Kasumi-1 (cell line): ENCODE results near the gene CTSL.

ENCODE experiments used
- DNase-seq, 2 experiments: peaks; one replicate each; lab custom pipeline; 2025; lab: John Stamatoyannopoulos, UW

CTSL gene

DNA sequence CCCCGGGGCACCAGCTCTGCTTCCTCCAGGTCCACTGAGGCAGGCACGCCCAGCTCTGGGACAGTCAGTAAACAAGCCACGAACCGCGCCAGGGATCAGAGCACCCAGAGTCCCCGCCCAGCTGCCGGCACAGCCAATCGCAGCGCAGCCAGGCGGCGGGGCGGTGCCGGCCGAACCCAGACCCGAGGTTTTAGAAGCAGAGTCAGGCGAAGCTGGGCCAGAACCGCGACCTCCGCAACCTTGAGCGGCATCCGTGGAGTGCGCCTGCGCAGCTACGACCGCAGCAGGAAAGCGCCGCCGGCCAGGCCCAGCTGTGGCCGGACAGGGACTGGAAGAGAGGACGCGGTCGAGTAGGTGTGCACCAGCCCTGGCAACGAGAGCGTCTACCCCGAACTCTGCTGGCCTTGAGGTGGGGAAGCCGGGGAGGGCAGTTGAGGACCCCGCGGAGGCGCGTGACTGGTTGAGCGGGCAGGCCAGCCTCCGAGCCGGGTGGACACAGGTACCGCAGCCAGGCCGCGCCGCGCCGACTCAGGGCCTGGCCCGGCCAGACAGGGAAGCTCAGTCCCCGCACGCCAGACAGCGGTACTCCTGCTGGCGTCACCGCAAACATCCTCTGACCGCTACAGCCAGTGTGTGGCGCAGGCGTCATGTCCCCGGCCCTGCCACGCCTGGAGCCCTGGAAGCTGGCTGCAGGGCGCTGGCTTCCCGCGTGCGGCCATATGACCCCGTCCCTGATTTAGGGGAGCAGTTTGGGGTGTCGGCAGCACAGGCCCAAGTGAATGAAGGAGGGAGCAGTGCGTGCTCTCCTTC lies at the start of gene CTSL:
Gene CTSL (plus strand): TSS at position 220 of the 810 bp plus-strand sequence. CDS start 1,485 bp downstream, outside the sequence.
- DNase-seq: peak; percentile 7 to 19

GRCh38 chr9:87676976-87677775 lies 48.7 kb upstream of the CTSL start:
- DNase-seq: peak; percentile 90 to 95

- DNase-seq: no peak
Measured at GRCh38 chr9:87677776-87678587, 47.9 kb upstream of the CTSL start.

DNA sequence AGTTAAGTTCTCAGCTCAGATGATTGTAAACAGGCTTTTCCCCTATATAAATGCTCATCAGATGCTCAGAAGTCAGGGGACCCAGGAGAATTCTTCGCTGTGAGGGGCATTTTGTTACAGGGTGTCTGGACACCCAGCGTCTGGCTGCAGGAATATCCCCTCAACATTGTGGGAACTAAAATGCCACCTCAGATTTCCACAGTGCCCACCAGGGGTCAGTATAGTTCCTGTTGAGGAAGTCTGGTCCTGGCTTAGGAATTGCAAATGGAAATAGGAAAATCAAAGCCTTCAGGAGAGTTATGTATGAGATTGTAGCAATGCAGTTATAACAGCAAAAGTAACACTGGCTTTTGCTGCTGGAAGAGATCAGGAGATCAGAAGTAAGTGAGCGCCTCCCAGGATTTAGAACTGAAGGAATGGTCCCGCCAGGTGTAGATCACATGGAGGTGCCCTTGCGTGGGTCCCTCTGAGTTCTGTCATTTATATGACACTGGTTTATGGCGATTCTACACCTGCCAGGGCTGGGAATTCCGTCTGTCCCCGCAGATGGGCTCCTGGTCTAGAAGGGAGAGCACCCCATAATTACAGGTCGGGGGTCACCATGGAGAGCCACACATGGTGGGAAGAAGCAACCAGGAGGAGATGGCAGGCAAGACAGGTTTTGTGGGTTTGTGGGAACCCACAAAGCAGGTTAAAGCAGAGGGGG lies 47.1 kb upstream of the CTSL start:
- peak; percentile 45 to 49 for DNase-seq

GRCh38 chr9:87681271-87682061 lies 44.5 kb upstream of the CTSL start:
- DNase-seq: no peak

DNA sequence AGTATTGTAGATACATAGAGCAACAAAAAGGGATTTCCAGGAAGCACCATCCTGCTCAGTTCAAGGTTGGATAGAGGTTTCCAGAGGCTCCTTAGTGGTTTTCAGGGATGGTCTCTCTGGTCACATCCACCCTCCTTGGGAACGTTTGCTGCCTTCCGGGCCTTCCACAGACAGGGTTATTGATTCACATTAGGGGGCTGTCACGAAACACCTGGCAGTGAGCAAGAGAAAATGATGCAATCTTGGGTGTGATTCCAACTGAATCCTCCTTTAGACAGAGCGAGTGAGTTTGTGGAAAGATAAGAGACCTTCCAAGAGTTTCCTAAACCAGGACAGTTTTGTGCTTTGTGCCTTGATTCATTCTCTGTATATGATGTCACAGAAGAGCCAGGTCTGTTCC lies 43.8 kb upstream of the CTSL start:
- DNase-seq: no peak

DNA sequence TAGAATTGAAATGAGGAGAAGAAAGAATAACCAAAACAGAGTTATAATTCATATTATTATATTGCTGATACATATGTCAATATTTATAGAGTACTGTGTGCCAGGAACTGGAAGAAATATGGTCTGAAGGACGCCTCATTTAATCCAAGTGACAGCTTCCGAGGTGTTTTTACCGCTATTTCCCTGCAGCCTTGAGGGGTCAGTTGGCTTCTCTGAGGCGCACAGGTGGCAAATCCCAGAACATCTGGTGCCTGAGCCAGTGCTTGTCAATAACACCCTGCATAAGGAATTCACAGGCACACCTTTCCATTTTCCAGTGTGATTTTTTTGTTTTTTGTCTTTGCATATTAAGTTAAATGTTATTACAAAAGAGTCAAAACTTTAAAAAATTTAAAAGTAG lies 43.3 kb upstream of the CTSL start:
- no peak for DNase-seq

- no peak for DNase-seq
Measured at GRCh38 chr9:87683751-87684626, 41.9 kb upstream of the CTSL start.

DNA sequence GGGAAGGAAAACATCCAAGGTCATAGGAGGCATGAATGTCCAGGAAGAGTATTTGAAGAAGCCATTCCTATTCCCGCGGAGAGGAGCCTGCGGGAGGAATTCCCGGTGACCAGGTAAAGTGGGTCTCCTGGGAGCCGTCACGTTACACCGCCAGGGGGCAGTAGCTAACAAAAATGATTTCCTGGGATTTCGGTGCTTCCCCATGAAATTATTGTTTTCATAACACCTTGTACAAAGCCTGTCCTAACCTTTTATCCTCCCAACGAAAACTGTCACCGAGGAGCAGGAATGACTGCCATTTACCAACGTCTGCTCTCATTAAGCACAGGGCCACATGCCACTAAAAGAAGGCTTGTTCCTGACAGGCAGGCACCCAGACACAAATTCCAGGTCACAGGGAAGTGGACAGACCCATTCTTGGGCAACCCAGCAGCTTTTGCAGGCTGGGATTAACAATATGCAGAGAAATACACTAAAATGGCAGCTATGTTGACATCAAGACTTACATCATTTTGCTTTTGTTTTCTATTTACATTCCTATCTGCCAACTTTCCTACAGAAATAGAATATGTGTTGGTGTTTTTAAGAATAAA lies 41.2 kb upstream of the CTSL start:
- DNase-seq: peak in 1 of 2 experiments; percentile 16

DNA sequence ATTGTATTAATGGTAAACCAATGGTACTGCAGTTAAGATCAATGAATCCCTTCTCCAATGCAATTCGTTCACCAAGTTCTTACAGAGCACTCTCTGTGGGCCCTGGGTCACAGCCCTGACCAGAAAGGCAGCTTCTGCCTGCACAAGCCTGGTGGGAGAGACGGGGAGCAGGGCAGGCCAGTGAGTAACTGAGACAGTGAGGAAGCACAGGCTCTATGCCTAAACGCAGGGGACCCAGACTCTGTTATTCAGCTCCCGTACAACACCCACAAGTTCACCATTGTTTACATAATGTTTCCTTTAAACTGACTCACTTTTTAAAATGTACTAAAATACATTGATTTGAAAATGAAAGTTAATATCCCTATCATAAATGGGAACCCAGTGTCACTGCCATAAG lies 40.5 kb upstream of the CTSL start:
- DNase-seq: peak in 1 of 2 experiments; percentile 10

DNA sequence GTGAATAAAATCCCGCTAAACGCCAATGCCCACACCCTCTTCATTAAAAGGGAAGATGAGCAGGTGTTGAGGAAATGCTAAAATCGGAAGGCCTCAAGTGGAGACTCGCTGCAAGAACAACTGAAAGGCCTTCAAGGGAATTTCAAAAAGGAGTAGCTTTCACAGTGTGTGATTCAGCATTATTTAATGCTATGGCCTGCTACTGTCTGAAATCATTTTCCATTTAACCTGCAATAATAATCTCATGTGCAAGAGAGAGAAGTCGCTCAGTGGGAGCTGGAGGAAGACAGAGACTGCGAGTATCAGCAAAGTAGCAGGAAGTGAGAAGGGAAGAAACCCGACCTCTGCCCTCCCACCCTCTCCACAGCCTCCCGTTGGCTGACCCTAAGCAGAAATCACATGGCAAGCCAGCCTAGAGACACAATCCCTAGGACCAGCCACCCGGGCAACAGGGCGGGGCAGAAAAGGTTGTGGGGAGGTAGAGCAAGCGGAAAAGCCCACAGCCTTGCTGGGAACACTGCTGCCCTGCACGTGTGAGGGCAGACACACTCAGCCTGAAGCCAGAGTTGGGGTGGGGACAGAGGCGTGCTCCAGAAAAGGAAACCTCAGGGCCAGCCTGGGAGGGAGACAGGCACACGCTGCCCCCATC lies 39.9 kb upstream of the CTSL start:
- DNase-seq: peak; percentile 39 to 72

- DNase-seq: no peak
Measured at GRCh38 chr9:87686520-87687090, 39.3 kb upstream of the CTSL start.

DNA sequence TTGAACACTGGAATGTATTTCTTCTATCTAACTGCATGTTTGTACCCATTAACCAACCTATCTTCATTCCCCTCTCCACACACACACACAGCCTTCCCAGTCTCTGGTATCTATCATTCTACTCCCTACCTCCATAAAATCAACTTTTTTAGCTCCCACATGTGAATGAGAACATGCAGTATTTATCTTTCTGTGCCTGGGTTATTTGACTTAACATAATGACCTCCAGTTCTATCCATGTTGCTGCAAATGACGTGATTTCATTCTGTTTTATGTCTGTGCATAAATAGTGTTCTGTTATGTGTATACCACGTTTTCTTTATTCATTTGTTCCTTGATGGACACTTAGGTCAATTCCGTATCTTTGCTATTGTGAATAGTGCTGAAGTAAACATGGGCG lies 38.7 kb upstream of the CTSL start:
- DNase-seq: no peak

- no peak for DNase-seq
Measured at GRCh38 chr9:87694236-87694755, 31.6 kb upstream of the CTSL start.

GRCh38 chr9:87695523-87695922 lies 30.4 kb upstream of the CTSL start:
- DNase-seq: no peak

DNA sequence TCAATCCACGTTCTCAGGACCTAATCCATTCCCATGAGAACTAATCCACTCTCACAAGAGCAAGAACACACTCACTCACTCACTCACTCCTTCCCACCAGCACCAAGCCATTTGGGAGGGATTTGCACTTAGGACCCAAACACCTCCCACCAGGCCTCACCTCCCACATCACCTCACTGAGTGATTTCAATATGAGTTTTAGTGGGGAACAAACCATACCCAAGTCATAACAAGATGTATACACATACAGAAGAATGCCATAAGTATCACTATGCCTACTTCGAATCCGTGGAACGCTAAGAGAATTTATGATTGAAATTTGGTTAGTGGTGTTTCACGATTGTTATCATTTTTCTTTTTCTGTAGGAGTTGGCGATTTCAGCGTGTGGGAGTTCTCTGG lies 29.3 kb upstream of the CTSL start:
- no peak for DNase-seq

DNA sequence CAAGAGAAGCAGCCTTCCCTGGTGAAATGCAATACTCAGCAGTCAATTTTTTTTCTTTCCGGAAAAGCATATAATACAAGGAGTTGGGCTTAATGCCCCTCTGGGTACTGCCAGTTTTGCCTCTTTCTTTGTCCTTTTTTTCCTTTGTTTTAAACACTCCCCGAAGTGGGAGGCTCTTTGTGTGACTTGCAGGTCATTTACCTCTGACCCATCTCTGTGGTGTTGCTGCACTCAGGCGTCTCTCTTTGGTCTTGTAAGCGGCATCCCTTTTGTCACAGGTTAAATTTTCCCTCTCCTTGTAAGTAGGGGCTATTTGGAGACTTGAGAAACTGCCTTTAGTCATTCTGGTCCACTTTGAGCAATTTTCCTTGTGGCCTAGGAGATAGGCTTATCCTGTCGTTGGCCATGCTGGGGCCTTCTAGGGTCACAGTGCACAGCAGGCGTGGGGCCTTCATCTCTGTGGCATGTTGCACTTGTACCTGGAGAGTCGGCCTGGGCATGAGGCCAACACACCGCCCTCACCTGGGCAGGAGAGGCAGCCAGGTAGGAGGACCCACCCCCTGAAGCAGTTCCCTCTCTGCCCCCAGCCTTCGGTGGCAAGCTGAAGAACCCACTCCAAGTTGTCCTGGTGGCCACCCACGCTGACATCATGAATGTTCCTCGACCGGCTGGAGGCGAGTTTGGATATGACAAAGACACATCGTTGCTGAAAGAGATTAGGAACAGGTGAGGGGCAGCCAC lies 27.7 kb upstream of the CTSL start:
- DNase-seq: no peak

DNA sequence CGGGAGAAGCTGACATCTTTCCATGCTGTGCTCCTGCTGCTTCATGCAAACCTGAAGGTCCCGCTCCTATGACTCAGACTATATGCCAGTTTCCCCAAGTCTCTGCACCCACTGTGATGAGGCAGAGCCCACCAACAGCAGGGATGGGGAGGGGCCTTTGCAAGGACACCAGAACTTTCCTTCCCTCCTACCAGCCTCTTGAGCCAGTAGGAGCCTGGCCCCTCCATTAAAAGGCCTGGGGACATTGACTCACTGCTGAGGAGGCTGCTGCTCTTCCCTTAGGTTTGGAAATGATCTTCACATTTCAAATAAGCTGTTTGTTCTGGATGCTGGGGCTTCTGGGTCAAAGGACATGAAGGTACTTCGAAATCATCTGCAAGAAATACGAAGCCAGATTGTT lies 26.1 kb upstream of the CTSL start:
- no peak for DNase-seq
